KMS-11 (cell line): ENCODE results near the gene EPHB3.

ENCODE experiments used
- H2AFZ ChIP-seq: fragments of 200-600 bp; sonication (generic); 2 replicates; pipeline ENCODE4 v1.6.1; 2016; ENCODE audit warnings: antibody characterized with exemption, mixed run types, low read depth
- H3K27ac ChIP-seq: fragments of 200-600 bp; sonication (generic); 2 replicates; pipeline ENCODE4 v1.6.1; 2016; ENCODE audit warnings: mild to moderate bottlenecking, mixed run types
- H3K27me3 ChIP-seq: fragments of 200-600 bp; sonication (generic); 2 replicates; pipeline ENCODE4 v1.6.1; 2017; ENCODE audit warnings: mild to moderate bottlenecking, low read depth, mixed run types, moderate library complexity; ENCODE audit not compliant: insufficient read depth
- H3K36me3 ChIP-seq: fragments of 200-600 bp; sonication (generic); 2 replicates; pipeline ENCODE4 v1.6.1; 2017; ENCODE audit warnings: mild to moderate bottlenecking, mixed run types; ENCODE audit not compliant: insufficient read depth
- H3K4me1 ChIP-seq: fragments of 200-600 bp; sonication (generic); 2 replicates; pipeline ENCODE4 v1.6.1; 2016; ENCODE audit warnings: mild to moderate bottlenecking, low read depth, mixed run types; ENCODE audit not compliant: poor library complexity, severe bottlenecking
- H3K4me2 ChIP-seq: fragments of 200-600 bp; sonication (generic); 2 replicates; pipeline ENCODE4 v1.7.0; 2016; ENCODE audit warnings: mild to moderate bottlenecking, mixed run types
- H3K4me3 ChIP-seq: fragments of 200-600 bp; sonication (generic); IDR thresholded peaks from 2 replicates; pipeline ENCODE4 v1.6.1; 2017; ENCODE audit warnings: low read depth, low read length, mixed read lengths; ENCODE audit not compliant: insufficient read depth
- H3K79me2 ChIP-seq: fragments of 200-600 bp; sonication (generic); 2 replicates; pipeline ENCODE4 v1.6.1; 2016; ENCODE audit warnings: low read depth, mixed run types; ENCODE audit not compliant: insufficient read depth
- H3K9ac ChIP-seq: fragments of 200-600 bp; sonication (generic); 2 replicates; pipeline ENCODE4 v1.6.1; 2016; ENCODE audit warnings: mild to moderate bottlenecking, mixed run types
- H4K20me1 ChIP-seq: fragments of 200-600 bp; sonication (generic); 2 replicates; pipeline ENCODE4 v1.6.1; 2016; ENCODE audit warnings: mild to moderate bottlenecking, mixed run types; ENCODE audit not compliant: insufficient read depth
- TF ChIP-seq, protein P1 (sequence below): fragments of 200-600 bp; sonication (generic); conservative IDR thresholded peaks from 2 replicates; pipeline ENCODE4 v1.6.1; 2017; ENCODE audit warnings: low read depth, mild to moderate bottlenecking, antibody characterized with exemption, low read length, moderate library complexity, mixed read lengths

The EPHB3 gene

GRCh38 chr3:184561061-184561912, at the start of gene EPHB3:
TSS of gene EPHB3 (plus strand) at chr3:184561785. CDS start at chr3:184562236, 451 bp downstream.
- Histone ChIP-seq H3K4me2 (peak within 1 kb of the TSS; percentile 94), H3K36me3 (no peaks in the 10 kb centered on the region), H3K79me2 (no peaks in the 10 kb centered on the region), H3K4me3 (peak within 1 kb of the TSS; percentile 87), H3K9ac (peak within 1 kb of the TSS; percentile 4; the same call in 1 of the 2 replicates), H3K27ac (no peak within 1 kb of the TSS), H2AFZ (peak within 1 kb of the TSS; percentile 95), H3K27me3 (peaks cover 13% of the 10 kb centered on the region; the same call in 1 of the 2 replicates), H4K20me1 (no peaks in the 10 kb centered on the region), H3K4me1 (peaks cover 7% of the 10 kb centered on the region)
- TF ChIP-seq, protein P1, sequence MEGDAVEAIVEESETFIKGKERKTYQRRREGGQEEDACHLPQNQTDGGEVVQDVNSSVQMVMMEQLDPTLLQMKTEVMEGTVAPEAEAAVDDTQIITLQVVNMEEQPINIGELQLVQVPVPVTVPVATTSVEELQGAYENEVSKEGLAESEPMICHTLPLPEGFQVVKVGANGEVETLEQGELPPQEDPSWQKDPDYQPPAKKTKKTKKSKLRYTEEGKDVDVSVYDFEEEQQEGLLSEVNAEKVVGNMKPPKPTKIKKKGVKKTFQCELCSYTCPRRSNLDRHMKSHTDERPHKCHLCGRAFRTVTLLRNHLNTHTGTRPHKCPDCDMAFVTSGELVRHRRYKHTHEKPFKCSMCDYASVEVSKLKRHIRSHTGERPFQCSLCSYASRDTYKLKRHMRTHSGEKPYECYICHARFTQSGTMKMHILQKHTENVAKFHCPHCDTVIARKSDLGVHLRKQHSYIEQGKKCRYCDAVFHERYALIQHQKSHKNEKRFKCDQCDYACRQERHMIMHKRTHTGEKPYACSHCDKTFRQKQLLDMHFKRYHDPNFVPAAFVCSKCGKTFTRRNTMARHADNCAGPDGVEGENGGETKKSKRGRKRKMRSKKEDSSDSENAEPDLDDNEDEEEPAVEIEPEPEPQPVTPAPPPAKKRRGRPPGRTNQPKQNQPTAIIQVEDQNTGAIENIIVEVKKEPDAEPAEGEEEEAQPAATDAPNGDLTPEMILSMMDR, result peak; percentile 99

DNA sequence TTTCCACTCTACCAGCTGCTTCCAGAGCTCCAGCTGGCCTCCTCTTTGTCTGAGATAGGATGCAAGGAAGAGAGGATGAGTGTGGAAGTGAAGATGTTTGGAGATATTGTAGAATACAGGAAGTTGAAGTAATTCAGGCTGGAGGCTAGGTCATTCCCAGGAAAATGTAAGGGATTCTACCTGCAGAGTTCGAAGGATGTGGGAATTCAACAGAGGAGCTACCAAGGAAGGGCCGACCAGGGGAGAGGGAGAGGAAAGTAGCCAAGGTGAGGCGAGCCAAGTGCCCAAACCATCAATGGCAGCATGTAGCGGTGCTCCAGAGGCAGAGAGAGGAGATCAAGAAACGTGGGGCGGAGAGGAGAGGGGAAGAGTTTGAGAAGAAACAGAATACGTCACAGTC, 49.0 kb upstream of the EPHB3 start:
- H2AFZ ChIP-seq, result no peak overlapping the region
- H3K9ac ChIP-seq, result no peak overlapping the region
- TF ChIP-seq, protein P1, result no peak
- H4K20me1 ChIP-seq, result no peaks in the 10 kb centered on the region
- H3K27ac ChIP-seq, result no peak overlapping the region
- no peak overlapping the region for H3K4me3 ChIP-seq
- no peak overlapping the region for H3K4me2 ChIP-seq
- no peaks in the 10 kb centered on the region for H3K4me1 ChIP-seq
- peaks cover 7% of the 10 kb centered on the region; the same call in 1 of the 2 replicates for H3K27me3 ChIP-seq
- H3K36me3 ChIP-seq, result no peaks in the 10 kb centered on the region
- H3K79me2 ChIP-seq, result no peaks in the 10 kb centered on the region

GRCh38 chr3:184513276-184514170, 48.1 kb upstream of the EPHB3 start:
- H3K27me3 ChIP-seq, result peaks cover 7% of the 10 kb centered on the region; the same call in 1 of the 2 replicates
- no peaks in the 10 kb centered on the region for H3K36me3 ChIP-seq
- H4K20me1 ChIP-seq, result no peaks in the 10 kb centered on the region
- TF ChIP-seq, protein P1, result peak; percentile 81
- no peak overlapping the region for H3K27ac ChIP-seq
- H2AFZ ChIP-seq, result peak overlapping the region; percentile 75
- no peaks in the 10 kb centered on the region for H3K79me2 ChIP-seq
- no peaks in the 10 kb centered on the region for H3K4me1 ChIP-seq
- H3K9ac ChIP-seq, result no peak overlapping the region
- peak overlapping the region; percentile 58 for H3K4me3 ChIP-seq
- peak overlapping the region; percentile 55; the same call in 1 of the 2 replicates for H3K4me2 ChIP-seq

- Histone ChIP-seq H3K4me3 (peak overlapping the region; percentile 58), H3K27ac (no peak overlapping the region), H3K4me2 (peak overlapping the region; percentile 55; the same call in 1 of the 2 replicates), H3K9ac (no peak overlapping the region), H3K4me1 (no peaks in the 10 kb centered on the region), H2AFZ (peak overlapping the region; percentile 75), H4K20me1 (no peaks in the 10 kb centered on the region), H3K27me3 (peaks cover 7% of the 10 kb centered on the region; the same call in 1 of the 2 replicates), H3K36me3 (no peaks in the 10 kb centered on the region), H3K79me2 (no peaks in the 10 kb centered on the region)
- TF ChIP-seq, protein P1, result no peak
These were observed 47.5 kb upstream of the EPHB3 start for GRCh38 chr3:184514171-184514490.
